SK-N-SH treated with all-trans-retinoic acid at 6 μM for 48 hours (cell line): ENCODE measurements around the gene ZNF618.

ENCODE experiments used
- ATAC-seq: fragments of 200-7000 bp; cut with Tn5 transposase; 3 replicates; pipeline ENCODE4 v1.9.1; 2020; ENCODE audit warnings: mild to moderate bottlenecking, moderate library complexity
- ARNTL ChIP-seq: fragments of 450-650 bp; formaldehyde crosslinking; IDR thresholded peaks from 2 replicates; pipeline ENCODE4 v1.5.0; 2020; ENCODE audit warnings: low read depth, mild to moderate bottlenecking, moderate library complexity, borderline replicate concordance
- BACH2 ChIP-seq: fragments of 250-450 bp; sonication (Bioruptor Pico); IDR thresholded peaks from 2 replicates; pipeline ENCODE4 v1.9.0; 2021; ENCODE audit warnings: mild to moderate bottlenecking, borderline replicate concordance
- CREB5 ChIP-seq: fragments of 250-450 bp; sonication (Bioruptor Pico); IDR thresholded peaks from 2 replicates; pipeline ENCODE4 v1.5.1; 2020; ENCODE audit warnings: low read depth, mild to moderate bottlenecking, moderate library complexity
- CSDC2 ChIP-seq: fragments of 250-450 bp; sonication (Bioruptor Pico); IDR thresholded peaks from 2 replicates; pipeline ENCODE4 v1.5.0; 2020; ENCODE audit warnings: mild to moderate bottlenecking, moderate library complexity
- CSRNP3 ChIP-seq: fragments of 250-450 bp; sonication (Bioruptor Pico); IDR thresholded peaks from 2 replicates; pipeline ENCODE4 v1.5.1; 2021; ENCODE audit warnings: mild to moderate bottlenecking, moderate library complexity
- ESRRG ChIP-seq: fragments of 250-450 bp; sonication (Bioruptor Pico); IDR thresholded peaks from 2 replicates; pipeline ENCODE4 v1.6.1; 2021; ENCODE audit warnings: mild to moderate bottlenecking
- GLIS3 ChIP-seq: fragments of 250-450 bp; sonication (Bioruptor Pico); IDR thresholded peaks from 2 replicates; pipeline ENCODE4 v1.5.0; 2020; ENCODE audit warnings: mild to moderate bottlenecking, moderate library complexity
- OSR1 ChIP-seq: fragments of 250-450 bp; sonication (Bioruptor Pico); IDR thresholded peaks from 2 replicates; pipeline ENCODE4 v1.8.0; 2022; ENCODE audit warnings: moderate library complexity, mild to moderate bottlenecking, inconsistent platforms
- PATZ1 ChIP-seq: fragments of 250-450 bp; sonication (Bioruptor Pico); IDR thresholded peaks from 2 replicates; pipeline ENCODE4 v1.8.0; 2020; ENCODE audit warnings: mild to moderate bottlenecking, moderate library complexity, borderline replicate concordance
- PPARA ChIP-seq: fragments of 250-450 bp; sonication (Bioruptor Pico); IDR thresholded peaks from 2 replicates; pipeline ENCODE4 v1.5.0; 2020; ENCODE audit warnings: mild to moderate bottlenecking, borderline replicate concordance
- RARB ChIP-seq: fragments of 250-450 bp; sonication (Bioruptor Pico); IDR thresholded peaks from 2 replicates; pipeline ENCODE4 v1.8.0; 2021; ENCODE audit warnings: mild to moderate bottlenecking, moderate library complexity
- SNAI2 ChIP-seq: fragments of 250-450 bp; sonication (Bioruptor Pico); IDR thresholded peaks from 2 replicates; pipeline ENCODE4 v1.5.0; 2020; ENCODE audit warnings: mild to moderate bottlenecking, moderate library complexity
- TCF4 ChIP-seq: fragments of 250-450 bp; sonication (Bioruptor Pico); IDR thresholded peaks from 2 replicates; pipeline ENCODE4 v1.8.0; 2021; ENCODE audit warnings: mild to moderate bottlenecking, moderate library complexity, borderline replicate concordance
- TOX ChIP-seq: fragments of 250-450 bp; sonication (Bioruptor Pico); IDR thresholded peaks from 2 replicates; pipeline ENCODE4 v1.8.0; 2021; ENCODE audit warnings: mild to moderate bottlenecking, moderate library complexity, borderline replicate concordance
- TSHZ2 ChIP-seq: fragments of 250-450 bp; sonication (Bioruptor Pico); IDR thresholded peaks from 2 replicates; pipeline ENCODE4 v1.5.0; 2020; ENCODE audit warnings: mild to moderate bottlenecking, moderate library complexity
- ZC3H10 ChIP-seq: fragments of 250-450 bp; sonication (Bioruptor Pico); IDR thresholded peaks from 2 replicates; pipeline ENCODE4 v1.5.1; 2021; ENCODE audit warnings: mild to moderate bottlenecking, moderate library complexity
- ZFP3 ChIP-seq: fragments of 250-450 bp; sonication (Bioruptor Pico); IDR thresholded peaks from 2 replicates; pipeline ENCODE4 v1.5.0; 2020; ENCODE audit warnings: mild to moderate bottlenecking, moderate library complexity
- ZFP30 ChIP-seq: fragments of 450-650 bp; formaldehyde crosslinking; IDR thresholded peaks from 2 replicates; pipeline ENCODE4 v1.5.0; 2022; ENCODE audit warnings: mild to moderate bottlenecking, moderate library complexity
- ZNF565 ChIP-seq: fragments of 450-650 bp; formaldehyde crosslinking; conservative IDR thresholded peaks from 2 replicates; pipeline ENCODE4 v1.5.0; 2020; ENCODE audit warnings: low read depth, mild to moderate bottlenecking, moderate library complexity
- ZNF70 ChIP-seq: fragments of 450-650 bp; formaldehyde crosslinking; IDR thresholded peaks from 2 replicates; pipeline ENCODE4 v1.5.0; 2020; ENCODE audit warnings: mild to moderate bottlenecking, moderate library complexity
- ZNF8 ChIP-seq: fragments of 450-650 bp; formaldehyde crosslinking; IDR thresholded peaks from 2 replicates; pipeline ENCODE4 v1.5.0; 2020; ENCODE audit warnings: mild to moderate bottlenecking, moderate library complexity
- TF ChIP-seq, protein P1 (sequence below): fragments of 250-450 bp; sonication (Bioruptor Pico); IDR thresholded peaks from 2 replicates; pipeline ENCODE4 v1.8.0; 2021; ENCODE audit warnings: low read depth, mild to moderate bottlenecking, moderate library complexity, borderline replicate concordance

The ZNF618 gene

DNA sequence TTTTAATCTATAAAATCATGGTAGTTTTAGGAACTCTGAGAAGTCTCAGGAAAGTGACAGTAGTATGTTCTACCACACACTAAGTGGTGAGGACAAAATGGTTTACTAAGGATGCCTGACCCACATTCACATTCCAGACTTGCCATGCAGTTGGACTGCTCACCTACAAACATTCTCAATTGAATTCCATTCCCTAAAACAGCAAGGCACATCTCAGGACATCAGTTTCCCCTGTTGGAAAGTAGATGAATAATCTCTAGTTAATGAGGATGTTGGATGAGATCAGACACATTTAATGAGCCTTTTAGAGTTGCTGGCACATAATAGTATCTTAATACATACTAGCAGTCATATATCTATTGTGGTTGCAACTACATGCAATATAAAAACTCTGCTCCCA is 76.6 kb downstream of the ZNF618 start:
- no peak for ATAC-seq
- TF ChIP-seq ZC3H10 (CRISPR knock-in tag) (no peak), ARNTL (CRISPR knock-in tag) (no peak), CSRNP3 (CRISPR knock-in tag) (no peak), CSDC2 (CRISPR knock-in tag) (no peak), ZNF70 (no peak)

DNA sequence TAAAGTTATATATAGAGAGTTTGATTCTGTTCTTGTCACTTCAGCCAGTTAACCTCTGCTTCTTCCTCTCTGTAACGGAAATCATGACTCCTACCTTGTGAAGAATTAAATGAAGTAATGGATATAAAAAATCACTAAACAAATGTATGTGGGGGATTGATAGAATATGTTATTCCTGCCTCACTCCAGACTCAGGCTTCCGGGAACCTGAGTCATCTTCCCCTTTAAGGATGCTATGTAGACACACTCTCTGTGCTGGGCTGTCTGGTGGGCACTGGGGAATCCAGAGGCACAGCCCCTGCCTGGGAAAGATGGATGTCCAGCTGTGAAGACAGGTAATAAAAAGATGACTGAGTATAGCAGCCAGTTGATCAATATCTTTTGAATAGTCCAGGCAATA is 77.4 kb downstream of the ZNF618 start:
- no peak for ATAC-seq
- TF ChIP-seq RARB (CRISPR knock-in tag) (no peak), PPARA (no peak), ZNF8 (CRISPR knock-in tag) (no peak), ZNF565 (CRISPR knock-in tag) (no peak), CSDC2 (CRISPR knock-in tag) (no peak), ZNF70 (no peak), ZFP30 (CRISPR knock-in tag) (no peak), CREB5 (CRISPR knock-in tag) (no peak), OSR1 (CRISPR knock-in tag) (no peak), TOX (CRISPR knock-in tag) (no peak), ZFP3 (CRISPR knock-in tag) (no peak), SNAI2 (CRISPR knock-in tag) (no peak), ESRRG (CRISPR knock-in tag) (no peak), GLIS3 (CRISPR knock-in tag) (no peak), BACH2 (no peak), ZC3H10 (CRISPR knock-in tag) (no peak)
- TF ChIP-seq, protein P1, sequence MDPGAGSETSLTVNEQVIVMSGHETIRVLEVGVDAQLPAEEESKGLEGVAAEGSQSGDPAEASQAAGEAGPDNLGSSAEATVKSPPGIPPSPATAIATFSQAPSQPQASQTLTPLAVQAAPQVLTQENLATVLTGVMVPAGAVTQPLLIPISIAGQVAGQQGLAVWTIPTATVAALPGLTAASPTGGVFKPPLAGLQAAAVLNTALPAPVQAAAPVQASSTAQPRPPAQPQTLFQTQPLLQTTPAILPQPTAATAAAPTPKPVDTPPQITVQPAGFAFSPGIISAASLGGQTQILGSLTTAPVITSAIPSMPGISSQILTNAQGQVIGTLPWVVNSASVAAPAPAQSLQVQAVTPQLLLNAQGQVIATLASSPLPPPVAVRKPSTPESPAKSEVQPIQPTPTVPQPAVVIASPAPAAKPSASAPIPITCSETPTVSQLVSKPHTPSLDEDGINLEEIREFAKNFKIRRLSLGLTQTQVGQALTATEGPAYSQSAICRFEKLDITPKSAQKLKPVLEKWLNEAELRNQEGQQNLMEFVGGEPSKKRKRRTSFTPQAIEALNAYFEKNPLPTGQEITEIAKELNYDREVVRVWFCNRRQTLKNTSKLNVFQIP (CRISPR knock-in tag) = no peak

DNA sequence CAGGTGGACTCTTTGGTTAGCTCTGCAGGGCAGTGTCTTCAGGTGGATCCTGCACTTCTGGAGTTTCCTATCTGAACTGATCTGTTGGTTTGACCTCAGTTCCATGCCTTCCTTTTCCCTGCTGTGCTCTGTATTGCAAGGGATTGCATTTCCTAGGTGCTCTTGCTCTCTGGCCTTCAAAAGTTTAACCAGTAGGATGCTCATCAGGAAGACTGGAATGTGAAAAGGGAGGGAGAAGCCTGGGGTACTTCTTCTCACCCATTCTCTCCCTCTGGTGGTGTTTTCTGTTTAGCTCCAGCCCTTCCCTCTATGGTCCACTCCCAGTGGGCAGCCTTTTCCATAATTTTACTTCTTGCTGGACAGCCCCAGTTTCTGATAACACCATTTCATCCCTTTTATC is 78.5 kb downstream of the ZNF618 start:
- no peak for TF ChIP-seq PATZ1 (CRISPR knock-in tag)
- no peak for TF ChIP-seq TOX (CRISPR knock-in tag)
- no peak for TF ChIP-seq ZNF8 (CRISPR knock-in tag)
- no peak for TF ChIP-seq TCF4 (CRISPR knock-in tag)
- no peak for TF ChIP-seq GLIS3 (CRISPR knock-in tag)
- no peak for TF ChIP-seq ZNF70
- no peak for ATAC-seq

DNA sequence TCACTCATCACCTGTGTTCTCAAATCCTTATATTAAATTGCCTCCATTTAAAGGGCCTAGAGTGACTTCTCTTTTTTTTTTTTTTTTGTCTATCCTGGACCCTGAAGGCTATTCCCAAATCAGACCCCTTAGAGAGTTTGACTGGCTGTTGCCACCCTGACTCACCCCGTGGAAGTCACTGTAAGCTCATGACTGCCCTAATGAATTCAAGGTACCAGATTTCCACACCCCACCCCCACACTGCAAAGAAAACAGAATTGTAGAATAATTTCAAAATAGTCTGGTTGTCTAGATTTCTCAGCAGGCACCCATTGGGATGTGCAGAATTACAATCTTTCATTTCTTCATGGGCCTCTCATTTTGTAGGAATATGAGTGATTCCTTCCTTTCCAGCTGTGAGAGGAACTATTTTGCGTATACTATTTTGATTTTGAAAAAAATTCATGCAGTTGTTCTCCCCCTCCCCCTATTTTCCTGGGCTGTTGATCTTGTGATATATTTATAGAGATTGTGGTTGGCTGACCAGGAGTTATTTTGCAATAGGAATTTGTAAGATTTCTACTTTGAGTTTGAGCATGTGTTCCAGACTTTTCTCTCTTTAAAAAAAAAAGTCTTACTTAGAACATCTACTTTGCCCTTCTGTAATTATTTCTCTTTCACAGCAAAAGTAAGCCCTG is 79.1 kb downstream of the ZNF618 start:
- no peak for ATAC-seq
- TF ChIP-seq OSR1 (CRISPR knock-in tag) (no peak), ZNF565 (CRISPR knock-in tag) (no peak), TSHZ2 (no peak), PATZ1 (CRISPR knock-in tag) (no peak), SNAI2 (CRISPR knock-in tag) (no peak), RARB (CRISPR knock-in tag) (no peak), CREB5 (CRISPR knock-in tag) (no peak)
- TF ChIP-seq, protein P1 (CRISPR knock-in tag) = no peak
